Stimulated activated naive B cell treated with anti-CD40 and anti-IgM and Interleukin-4, amounts not matched to agents 10 μg/mL and 1 μg/mL and 100 μg/mL, for 72 hours (primary cell): Measurements from ENCODE around the gene FOXP2.

Experiments
- ATAC-seq, 2 donors: fragments of 150-1000 bp; cut with Tn5 transposase; replicated peaks; 2 replicates each; pipeline ENCODE4 v1.10.0; 2021; ENCODE audit warnings: moderate library complexity in 1 of 2
- DNase-seq: peaks from one replicate; pipeline ENCODE4 v3.0.0; 2021
- H3K27ac Mint-ChIP-seq: one replicate; pipeline ENCODE4 v1.8.0; 2022; ENCODE audit warnings: mild to moderate bottlenecking, mixed read lengths
- H3K27me3 Mint-ChIP-seq, 2 donors: one replicate each; pipeline ENCODE4 v1.8.0; 2022; ENCODE audit warnings: mixed read lengths in 2 of 2
- H3K36me3 Mint-ChIP-seq, 2 donors: one replicate each; pipeline ENCODE4 v1.8.0; 2022; ENCODE audit warnings: mixed read lengths in 2 of 2, mild to moderate bottlenecking in 1 of 2
- H3K4me1 Mint-ChIP-seq, 2 donors: one replicate each; pipeline ENCODE4 v1.8.0; 2022; ENCODE audit warnings: mixed read lengths in 2 of 2, mild to moderate bottlenecking in 1 of 2
- H3K4me3 Mint-ChIP-seq, 2 donors: one replicate each; pipeline ENCODE4 v1.8.0; 2022; ENCODE audit warnings: mild to moderate bottlenecking in 2 of 2, mixed read lengths in 2 of 2, moderate library complexity in 1 of 2
- H3K9me3 Mint-ChIP-seq, 2 donors: one replicate each; pipeline ENCODE4 v1.8.0; 2022; ENCODE audit warnings: mixed read lengths in 2 of 2, mild to moderate bottlenecking in 1 of 2

The FOXP2 gene

GRCh38 chr7:114628362-114628761 lies 213.7 kb downstream of the FOXP2 start:
- Mint-ChIP-seq H3K4me1 (no peaks in the 10 kb centered on the region), H3K4me3 (no peak overlapping the region), H3K36me3 (no peaks in the 10 kb centered on the region), H3K9me3 (no peaks in the 10 kb centered on the region), H3K27ac (no peak overlapping the region), H3K27me3 (no peaks in the 10 kb centered on the region)
- DNase-seq (no peak), ATAC-seq (no peak)

- no peaks in the 10 kb centered on the region for H3K4me1 Mint-ChIP-seq
- no peak overlapping the region for H3K4me3 Mint-ChIP-seq
- H3K9me3 Mint-ChIP-seq: no peaks in the 10 kb centered on the region
- H3K27me3 Mint-ChIP-seq: no peaks in the 10 kb centered on the region
- H3K27ac Mint-ChIP-seq: no peak overlapping the region
- DNase-seq (no peak), ATAC-seq (no peak)
- no peaks in the 10 kb centered on the region for H3K36me3 Mint-ChIP-seq
Observed at GRCh38 chr7:114629762-114630161, 215.1 kb downstream of the FOXP2 start.

GRCh38 chr7:114630201-114630990 lies 215.8 kb downstream of the FOXP2 start:
- Mint-ChIP-seq H3K9me3 (no peaks in the 10 kb centered on the region), H3K4me3 (no peak overlapping the region), H3K36me3 (no peaks in the 10 kb centered on the region), H3K4me1 (no peaks in the 10 kb centered on the region), H3K27ac (no peak overlapping the region), H3K27me3 (no peaks in the 10 kb centered on the region)
- DNase-seq (no peak), ATAC-seq (no peak)

GRCh38 chr7:114631249-114631822 lies 216.7 kb downstream of the FOXP2 start:
- ATAC-seq: no peak
- no peak for DNase-seq
- Mint-ChIP-seq H3K4me3 (no peak overlapping the region), H3K27ac (no peak overlapping the region), H3K4me1 (no peaks in the 10 kb centered on the region), H3K9me3 (no peaks in the 10 kb centered on the region), H3K36me3 (no peaks in the 10 kb centered on the region), H3K27me3 (no peaks in the 10 kb centered on the region)

- ATAC-seq (no peak), DNase-seq (no peak)
- Mint-ChIP-seq H3K4me1 (no peaks in the 10 kb centered on the region), H3K9me3 (no peaks in the 10 kb centered on the region), H3K36me3 (no peaks in the 10 kb centered on the region), H3K27ac (no peak overlapping the region), H3K27me3 (no peaks in the 10 kb centered on the region), H3K4me3 (no peak overlapping the region)
Observed at GRCh38 chr7:114639451-114639850, 224.8 kb downstream of the FOXP2 start.

GRCh38 chr7:114644455-114644854 lies 229.8 kb downstream of the FOXP2 start:
- H3K4me1 Mint-ChIP-seq: no peaks in the 10 kb centered on the region
- H3K27me3 Mint-ChIP-seq: no peaks in the 10 kb centered on the region
- H3K36me3 Mint-ChIP-seq: no peaks in the 10 kb centered on the region
- H3K9me3 Mint-ChIP-seq: no peaks in the 10 kb centered on the region
- no peak overlapping the region for H3K4me3 Mint-ChIP-seq
- DNase-seq: no peak
- H3K27ac Mint-ChIP-seq: no peak overlapping the region
- no peak for ATAC-seq

GRCh38 chr7:114645451-114645850 lies 230.8 kb downstream of the FOXP2 start:
- no peaks in the 10 kb centered on the region for H3K36me3 Mint-ChIP-seq
- no peaks in the 10 kb centered on the region for H3K9me3 Mint-ChIP-seq
- no peaks in the 10 kb centered on the region for H3K27me3 Mint-ChIP-seq
- DNase-seq (no peak), ATAC-seq (no peak)
- no peaks in the 10 kb centered on the region for H3K4me1 Mint-ChIP-seq
- H3K4me3 Mint-ChIP-seq: no peak overlapping the region
- H3K27ac Mint-ChIP-seq: no peak overlapping the region

- H3K27ac Mint-ChIP-seq: no peak overlapping the region
- DNase-seq (no peak), ATAC-seq (no peak)
- H3K27me3 Mint-ChIP-seq: no peaks in the 10 kb centered on the region
- H3K36me3 Mint-ChIP-seq: no peaks in the 10 kb centered on the region
- no peaks in the 10 kb centered on the region for H3K4me1 Mint-ChIP-seq
- H3K4me3 Mint-ChIP-seq: no peak overlapping the region
- no peaks in the 10 kb centered on the region for H3K9me3 Mint-ChIP-seq
Observed at GRCh38 chr7:114647518-114647917, 232.9 kb downstream of the FOXP2 start.

GRCh38 chr7:114648117-114648516 lies 233.5 kb downstream of the FOXP2 start:
- ATAC-seq (no peak), DNase-seq (no peak)
- H3K36me3 Mint-ChIP-seq: no peaks in the 10 kb centered on the region
- no peak overlapping the region for H3K4me3 Mint-ChIP-seq
- no peak overlapping the region for H3K27ac Mint-ChIP-seq
- no peaks in the 10 kb centered on the region for H3K9me3 Mint-ChIP-seq
- no peaks in the 10 kb centered on the region for H3K27me3 Mint-ChIP-seq
- H3K4me1 Mint-ChIP-seq: no peaks in the 10 kb centered on the region

GRCh38 chr7:114648680-114649079 lies 234.1 kb downstream of the FOXP2 start:
- Mint-ChIP-seq H3K27ac (no peak overlapping the region), H3K27me3 (no peaks in the 10 kb centered on the region), H3K4me3 (no peak overlapping the region), H3K9me3 (no peaks in the 10 kb centered on the region), H3K4me1 (no peaks in the 10 kb centered on the region), H3K36me3 (no peaks in the 10 kb centered on the region)
- no peak for ATAC-seq
- no peak for DNase-seq

GRCh38 chr7:114649689-114650088 lies 235.1 kb downstream of the FOXP2 start:
- no peaks in the 10 kb centered on the region for H3K36me3 Mint-ChIP-seq
- H3K9me3 Mint-ChIP-seq: no peaks in the 10 kb centered on the region
- no peaks in the 10 kb centered on the region for H3K27me3 Mint-ChIP-seq
- H3K4me3 Mint-ChIP-seq: no peak overlapping the region
- ATAC-seq: no peak
- DNase-seq: no peak
- no peak overlapping the region for H3K27ac Mint-ChIP-seq
- H3K4me1 Mint-ChIP-seq: no peaks in the 10 kb centered on the region

- H3K36me3 Mint-ChIP-seq: no peaks in the 10 kb centered on the region
- DNase-seq (no peak), ATAC-seq (no peak)
- no peaks in the 10 kb centered on the region for H3K27me3 Mint-ChIP-seq
- no peak overlapping the region for H3K4me3 Mint-ChIP-seq
- no peaks in the 10 kb centered on the region for H3K9me3 Mint-ChIP-seq
- no peak overlapping the region for H3K27ac Mint-ChIP-seq
- no peaks in the 10 kb centered on the region for H3K4me1 Mint-ChIP-seq
Observed at GRCh38 chr7:114650491-114650890, 235.9 kb downstream of the FOXP2 start.

GRCh38 chr7:114652041-114652440 lies 237.4 kb downstream of the FOXP2 start:
- Mint-ChIP-seq H3K27ac (no peak overlapping the region), H3K36me3 (no peaks in the 10 kb centered on the region), H3K4me3 (no peak overlapping the region), H3K27me3 (no peaks in the 10 kb centered on the region), H3K4me1 (no peaks in the 10 kb centered on the region), H3K9me3 (no peaks in the 10 kb centered on the region)
- ATAC-seq (no peak), DNase-seq (no peak)

- no peak for DNase-seq
- no peaks in the 10 kb centered on the region for H3K4me1 Mint-ChIP-seq
- no peaks in the 10 kb centered on the region for H3K9me3 Mint-ChIP-seq
- no peak overlapping the region for H3K4me3 Mint-ChIP-seq
- H3K36me3 Mint-ChIP-seq: no peaks in the 10 kb centered on the region
- H3K27me3 Mint-ChIP-seq: no peaks in the 10 kb centered on the region
- no peak overlapping the region for H3K27ac Mint-ChIP-seq
- ATAC-seq: no peak
Observed at GRCh38 chr7:114653364-114654088, 238.9 kb downstream of the FOXP2 start.

- no peak for ATAC-seq
- Mint-ChIP-seq H3K27me3 (no peaks in the 10 kb centered on the region), H3K9me3 (no peaks in the 10 kb centered on the region), H3K4me3 (no peak overlapping the region), H3K36me3 (no peaks in the 10 kb centered on the region), H3K27ac (no peak overlapping the region), H3K4me1 (no peaks in the 10 kb centered on the region)
- no peak for DNase-seq
Observed at GRCh38 chr7:114656466-114656865, 241.9 kb downstream of the FOXP2 start.
